H1 (cell line): ENCODE results near the gene NRP2. TPM values are rescaled to one million over a fixed set of nuclear protein-coding genes. Genes with fewer than 3 reads are reported as not detected.

Source experiments
- CTCF ChIA-PET: fragments of 300-600 bp; sonication (Branson Sonifier 250); formaldehyde crosslinking; loops from one replicate; lab custom pipeline; 2021; ENCODE audit not compliant: partially characterized antibody; lab: Charles Lee
- POLR2A ChIA-PET: fragments of 300-600 bp; sonication (Branson Sonifier 250); formaldehyde crosslinking; loops from one replicate; lab custom pipeline; 2021; ENCODE audit warnings: inconsistent platforms; ENCODE audit not compliant: partially characterized antibody; lab: Charles Lee
- DNase-seq, 2 experiments: peaks; one replicate each; pipeline versions ENCODE4 v3.0.0 to v3.0.0-alpha.2; 2010 to 2022; ENCODE audit warnings: low spot score in 2 of 2, low read depth in 1 of 2, mixed read lengths in 1 of 2
- FAIRE-seq: peaks from 2 replicates; lab custom pipeline; 2011; peaks lifted over from hg19 to GRCh38; lab: Jason Lieb, UNC
- H2AFZ ChIP-seq: 2 replicates; pipeline ENCODE4 v1.8.1; 2012; ENCODE audit warnings: low read length, inconsistent platforms
- H2AK5ac ChIP-seq: 2 replicates; pipeline ENCODE4 v1.6.1; 2013; ENCODE audit warnings: low read depth, low read length
- H2BK120ac ChIP-seq: replicated peaks from 2 replicates; pipeline ENCODE3; 2013; ENCODE audit warnings: low read depth, low read length, inconsistent platforms
- H2BK12ac ChIP-seq: 2 replicates; pipeline ENCODE4 v1.6.1; 2013; ENCODE audit warnings: low read depth, low read length
- H2BK15ac ChIP-seq: 2 replicates; pipeline ENCODE4 v1.6.1; 2013; ENCODE audit warnings: low read length
- H2BK20ac ChIP-seq: 2 replicates; pipeline ENCODE4 v1.6.1; 2013; ENCODE audit warnings: low read length
- H2BK5ac ChIP-seq: 2 replicates; pipeline ENCODE4 v1.6.1; 2013; ENCODE audit warnings: low read depth, low read length
- H3K14ac ChIP-seq: 2 replicates; pipeline ENCODE4 v1.6.1; 2013; ENCODE audit warnings: inconsistent platforms; ENCODE audit not compliant: insufficient read length
- H3K18ac ChIP-seq: 2 replicates; pipeline ENCODE4 v1.6.1; 2013; ENCODE audit warnings: low read length; ENCODE audit errors: extremely low read depth
- H3K23ac ChIP-seq: 2 replicates; pipeline ENCODE4 v1.6.1; 2013; ENCODE audit warnings: inconsistent platforms; ENCODE audit not compliant: insufficient read length
- H3K23me2 ChIP-seq: 2 replicates; pipeline ENCODE4 v1.6.1; 2013; ENCODE audit warnings: low read depth, low read length
- H3K27ac ChIP-seq: 2 replicates; pipeline ENCODE4 v1.6.1; 2011; ENCODE audit warnings: low read depth, low read length, inconsistent platforms
- H3K27me3 ChIP-seq, 4 experiments: replicated peaks in 1 of 4; 1 replicate in 1 of 4; 2 replicates in 3 of 4; pipeline versions ENCODE4 v1.6.1 to v1.8.1; 2011 to 2013; ENCODE audit warnings: low read length in 3 of 4, mild to moderate bottlenecking in 3 of 4, inconsistent platforms in 2 of 4, mixed read lengths in 2 of 4, moderate library complexity in 1 of 4; ENCODE audit not compliant: control insufficient read depth in 3 of 4, insufficient read depth in 3 of 4; ENCODE audit errors: extremely low read depth in 1 of 4
- H3K36me3 ChIP-seq, 4 experiments: 2 replicates each; pipeline versions ENCODE4 v1.6.1 to v1.8.1; 2011 to 2013; ENCODE audit warnings: mild to moderate bottlenecking in 4 of 4, low read length in 3 of 4, moderate library complexity in 2 of 4, control low read depth in 1 of 4, inconsistent platforms in 1 of 4; ENCODE audit not compliant: insufficient read depth in 4 of 4, control insufficient read depth in 2 of 4
- H3K4ac ChIP-seq: replicated peaks from 2 replicates; pipeline ENCODE3; 2013; ENCODE audit warnings: low read length, low read depth, mixed read lengths, inconsistent platforms; ENCODE audit not compliant: insufficient read length
- H3K4me1 ChIP-seq, 4 experiments: replicated peaks in 1 of 4; 1 replicate in 1 of 4; 2 replicates in 3 of 4; pipeline versions ENCODE4 v1.6.1 to v1.8.1; 2011 to 2013; ENCODE audit warnings: low read length in 3 of 4, inconsistent platforms in 2 of 4, mixed read lengths in 1 of 4; ENCODE audit not compliant: insufficient read depth in 4 of 4, control insufficient read depth in 3 of 4
- H3K4me2 ChIP-seq, 2 experiments: 2 replicates each; pipeline versions ENCODE4 v1.6.1 to v1.8.1; 2011 to 2013; ENCODE audit warnings: low read depth in 2 of 2, low read length in 2 of 2, control low read depth in 1 of 2, inconsistent platforms in 1 of 2, mild to moderate bottlenecking in 1 of 2; ENCODE audit not compliant: insufficient read depth in 1 of 2
- H3K4me3 ChIP-seq, 4 experiments: fragments of 200-600, 300-600 bp in 1 of 4; sonication (generic), shearing (Covaris generic), sonication (Bioruptor Twin) in 1 of 4; 2 replicates each; pipeline versions ENCODE4 v1.5.1 to v1.8.1; 2011 to 2016; ENCODE audit warnings: low read length in 4 of 4, low read depth in 3 of 4, control low read depth in 2 of 4, inconsistent platforms in 2 of 4, mild to moderate bottlenecking in 2 of 4, mixed read lengths in 1 of 4, moderate library complexity in 1 of 4; ENCODE audit not compliant: insufficient read depth in 2 of 4; ENCODE audit errors: extremely low read depth in 1 of 4
- H3K56ac ChIP-seq: replicated peaks from 2 replicates; pipeline ENCODE3; 2013; ENCODE audit warnings: low read depth, mild to moderate bottlenecking, mixed read lengths, low read length, inconsistent platforms; ENCODE audit not compliant: insufficient read length
- H3K79me1 ChIP-seq: 2 replicates; pipeline ENCODE4 v1.6.1; 2013; ENCODE audit warnings: low read depth, low read length, control low read depth
- H3K79me2 ChIP-seq, 2 experiments: 2 replicates each; pipeline versions ENCODE4 v1.6.1 to v1.8.1; 2012 to 2013; ENCODE audit warnings: low read length in 2 of 2, mild to moderate bottlenecking in 2 of 2, inconsistent platforms in 1 of 2; ENCODE audit not compliant: insufficient read depth in 2 of 2, control insufficient read depth in 1 of 2
- H3K9ac ChIP-seq, 4 experiments: replicated peaks in 1 of 4; 1 replicate in 1 of 4; 2 replicates in 3 of 4; pipeline versions ENCODE4 v1.6.1 to v1.8.1; 2011 to 2013; ENCODE audit warnings: low read depth in 3 of 4, low read length in 3 of 4, control low read depth in 2 of 4, mild to moderate bottlenecking in 2 of 4, moderate library complexity in 2 of 4, inconsistent platforms in 1 of 4; ENCODE audit errors: extremely low read depth in 1 of 4
- H3K9me3 ChIP-seq, 2 experiments: 2 replicates each; pipeline versions ENCODE4 v1.6.1 to v1.8.1; 2012 to 2013; ENCODE audit warnings: mild to moderate bottlenecking in 2 of 2, moderate library complexity in 2 of 2, control low read depth in 1 of 2, inconsistent platforms in 1 of 2, low read depth in 1 of 2, low read length in 1 of 2, mixed read lengths in 1 of 2; ENCODE audit not compliant: insufficient read depth in 2 of 2
- H4K20me1 ChIP-seq, 2 experiments: replicated peaks in 1 of 2; 2 replicates each; pipeline versions ENCODE3 to v1.8.1; 2011 to 2013; ENCODE audit warnings: inconsistent platforms in 2 of 2, low read length in 2 of 2, mild to moderate bottlenecking in 1 of 2; ENCODE audit not compliant: insufficient read depth in 2 of 2, control insufficient read depth in 1 of 2
- H4K5ac ChIP-seq: 2 replicates; pipeline ENCODE4 v1.6.1; 2013; ENCODE audit warnings: low read length, low read depth, mixed read lengths, inconsistent platforms; ENCODE audit not compliant: insufficient read length
- H4K8ac ChIP-seq: 2 replicates; pipeline ENCODE4 v1.8.0; 2013; ENCODE audit warnings: mild to moderate bottlenecking, moderate library complexity, low read length, inconsistent platforms; ENCODE audit not compliant: insufficient read depth; ENCODE audit errors: extremely low read depth
- H4K91ac ChIP-seq: replicated peaks from 2 replicates; pipeline ENCODE3; 2013; ENCODE audit warnings: low read length, mixed read lengths, inconsistent platforms; ENCODE audit not compliant: insufficient read length
- YY1 ChIP-seq: IDR thresholded peaks from 2 replicates; pipeline ENCODE4 v1.6.1; 2011; ENCODE audit warnings: low read depth, mild to moderate bottlenecking, low read length
- WGBS, 2 experiments: shearing (Covaris generic) in 1 of 2; methylation state at CpG; one replicate each; pipeline versions ENCODE4 v1.1.6 to v1.1.7; 2013 to 2015; ENCODE audit warnings: low lambda C conversion rate in 2 of 2, mixed read lengths in 2 of 2, inconsistent platforms in 1 of 2, low coverage in 1 of 2, missing lambda C conversion rate in 1 of 2; ENCODE audit not compliant: insufficient replicate concordance in 2 of 2, insufficient coverage in 1 of 2, insufficient read length in 1 of 2; ENCODE audit errors: extremely low coverage in 1 of 2, missing lambda C conversion rate in 1 of 2; 5-methylcytosine and 5-hydroxymethylcytosine counted together
- polyA plus RNA-seq, 7 experiments: library from polyadenylated mRNA; depleted of rRNA in 3 of 7; stranded (reverse) in 5 of 7; unstranded in 2 of 7; fragments of >200 nt in 5 of 7; fragments of 200-250 nt in 2 of 7; gene quantifications; 1 replicate in 5 of 7; 2 replicates in 1 of 7; 4 replicates in 1 of 7; pipeline versions ENCODE4 v1.2.1 to v1.2.3, GENCODE V29; 2011 to 2013; ENCODE audit warnings: missing spikeins in 2 of 7, mixed read lengths in 2 of 7
- total RNA-seq: library from RNA; stranded (reverse); fragmentation: NEBNext Ultra II Directional; extraction: Animal tissue kit (Norgen Biotek cat#: 25700); gene quantifications from 2 replicates; pipeline ENCODE4 v1.2.1, GENCODE V29; 2021

NRP2 gene
- total and polyA plus RNA-seq, 2 of the 8 experiments (the other 6 are each of a cell fraction or from before 2014, with no cell fraction given), result 32.0 to 37.8 TPM

GRCh38 chr2:205802941-205803340 lies 120.6 kb downstream of the NRP2 start:
- ChIA-PET CTCF (interaction anchor here (1.7 to 2.8 kb wide), 2 partner anchors 11 to 28 kb away, joined by 8 to 18 read pairs; no protein-coding TSS in a partner anchor), POLR2A (no interaction called here)
- no peak overlapping the region for H4K8ac ChIP-seq
- H3K9me3 ChIP-seq, result peaks cover 4 to 11% of the 10 kb centered on the region in 2 experiments
- H3K9ac ChIP-seq, result no peak overlapping the region
- no peak overlapping the region for H3K18ac ChIP-seq
- H3K79me1 ChIP-seq, result no peaks in the 10 kb centered on the region
- H4K20me1 ChIP-seq, result no peaks in the 10 kb centered on the region
- no peak overlapping the region for H2AFZ ChIP-seq
- H3K27me3 ChIP-seq, result no peaks in the 10 kb centered on the region
- H3K4me2 ChIP-seq, result no peak overlapping the region
- peaks cover 0 to 2% (median 0%) of the 10 kb centered on the region in 4 experiments; a peak in 1 of 7 replicates for H3K4me1 ChIP-seq
- no peak overlapping the region for H2BK20ac ChIP-seq
- no peak overlapping the region for H3K4me3 ChIP-seq
- H2AK5ac ChIP-seq, result no peak overlapping the region
- H3K36me3 ChIP-seq, result peaks cover 0 to 5% (median 0%) of the 10 kb centered on the region in 4 experiments; a peak in 2 of 8 replicates
- no peak overlapping the region for H3K23ac ChIP-seq
- no peak overlapping the region for H3K56ac ChIP-seq
- no peaks in the 10 kb centered on the region for H3K79me2 ChIP-seq
- DNase-seq, result no peak
- H2BK120ac ChIP-seq, result no peak overlapping the region
- H4K5ac ChIP-seq, result no peak overlapping the region
- no peak overlapping the region for H4K91ac ChIP-seq
- H2BK12ac ChIP-seq, result no peak overlapping the region
- TF ChIP-seq YY1, result no peak
- H2BK5ac ChIP-seq, result no peak overlapping the region
- no peak for FAIRE-seq
- H2BK15ac ChIP-seq, result no peak overlapping the region
- no peaks in the 10 kb centered on the region for H3K23me2 ChIP-seq
- no peak overlapping the region for H3K27ac ChIP-seq
- H3K4ac ChIP-seq, result no peak overlapping the region
- no peak overlapping the region for H3K14ac ChIP-seq
- WGBS, 2 experiments, result 89% methylated on average over 6 of the region's 6 CpGs; no CpG with 5 or more reads in 1 of the 2 experiments
